CD4-positive, alpha-beta T cell (primary cell): ENCODE measurements around the gene MS4A15. TPM values are rescaled to one million over a fixed set of nuclear protein-coding genes. Genes with fewer than 3 reads are reported as not detected.

Experiments used
- ATAC-seq: fragments of 200-7000 bp; cut with Tn5 transposase; one replicate; pipeline ENCODE4 v1.10.0; 2022; ENCODE audit warnings: mild to moderate bottlenecking; ENCODE audit not compliant: poor library complexity
- CTCF ChIA-PET: fragments of 350-600 bp; sonication (Branson Sonifier 250); formaldehyde crosslinking; loops from one replicate; lab custom pipeline; 2021; ENCODE audit warnings: antibody characterized with exemption, inconsistent platforms; lab: Charles Lee
- POLR2A ChIA-PET: fragments of 350-600 bp; sonication (Branson Sonifier 250); formaldehyde crosslinking; loops from one replicate; lab custom pipeline; 2021; ENCODE audit warnings: antibody characterized with exemption, inconsistent platforms; lab: Charles Lee
- DNase-seq, 14 experiments: peaks; one replicate each; pipeline ENCODE4 v3.0.0-alpha.2; 2013 to 2020; ENCODE audit warnings: mixed read lengths in 2 of 14
- H3K27ac ChIP-seq, 2 donors: one replicate each; pipeline versions ENCODE4 v1.5.1 to v1.7.0; 2013; ENCODE audit warnings: low read length in 2 of 2, low read depth in 1 of 2, mild to moderate bottlenecking in 1 of 2
- H3K27me3 ChIP-seq, 2 experiments: 1 replicate in 1 of 2; 2 replicates in 1 of 2; pipeline versions ENCODE4 v1.6.1 to v1.7.0; 2013; ENCODE audit warnings: low read length in 2 of 2, control low read depth in 1 of 2, mild to moderate bottlenecking in 1 of 2, moderate library complexity in 1 of 2; ENCODE audit not compliant: insufficient read depth in 2 of 2, control insufficient read depth in 1 of 2
- H3K36me3 ChIP-seq: one replicate; pipeline ENCODE4 v1.6.1; 2013; ENCODE audit warnings: low read length, control low read depth; ENCODE audit not compliant: insufficient read depth
- H3K4me1 ChIP-seq: one replicate; pipeline ENCODE4 v1.6.1; 2013; ENCODE audit warnings: low read length, control low read depth; ENCODE audit not compliant: insufficient read depth
- H3K4me3 ChIP-seq: one replicate; pipeline ENCODE4 v1.5.1; 2013; ENCODE audit warnings: mild to moderate bottlenecking, low read length, moderate library complexity
- H3K9me3 ChIP-seq, 2 experiments: 1 replicate in 1 of 2; 2 replicates in 1 of 2; pipeline versions ENCODE4 v1.6.1 to v1.7.0; 2013; ENCODE audit warnings: low read length in 2 of 2, mild to moderate bottlenecking in 2 of 2, control low read depth in 1 of 2, moderate library complexity in 1 of 2; ENCODE audit not compliant: control insufficient read depth in 1 of 2, insufficient read depth in 1 of 2
- H3K27ac Mint-ChIP-seq: one replicate; pipeline ENCODE4 v1.8.0; 2020; ENCODE audit warnings: mixed read lengths
- H3K27me3 Mint-ChIP-seq: one replicate; pipeline ENCODE4 v1.8.0; 2021; ENCODE audit warnings: mixed read lengths
- H3K36me3 Mint-ChIP-seq: one replicate; pipeline ENCODE4 v1.8.0; 2021; ENCODE audit warnings: low read depth, mixed read lengths
- H3K4me1 Mint-ChIP-seq: one replicate; pipeline ENCODE4 v1.8.0; 2021; ENCODE audit warnings: low read depth, mixed read lengths
- H3K4me3 Mint-ChIP-seq: one replicate; pipeline ENCODE4 v1.8.0; 2020; ENCODE audit warnings: mild to moderate bottlenecking, mixed read lengths
- H3K9me3 Mint-ChIP-seq: one replicate; pipeline ENCODE4 v1.8.0; 2020; ENCODE audit warnings: mixed read lengths
- CTCF ChIP-seq: fragments of 200-600 bp; IDR thresholded peaks from one replicate; pipeline ENCODE4 v1.8.0; 2022; ENCODE audit warnings: antibody characterized with exemption, mild to moderate bottlenecking
- intact Hi-C, 2 experiments: fragments of 100-400 bp; cut with DNase I in 1 of 2; cut with micrococcal nuclease in 1 of 2; formaldehyde crosslinking; loops; one replicate each; pipeline versions ENCODE4 v1.15.1 to v1.9.0; 2023 to 2025; cut with DNase I, micrococcal nuclease
- total RNA-seq, 174 experiments: library from RNA in 2 of 174; stranded (reverse) in 2 of 174; gene quantifications; one replicate each; pipeline ENCODE4 v1.2.3 and lab custom pipeline; 2021 to 2026

The MS4A15 gene
- total RNA-seq, 2 experiments from 2014 or later = not detected

- ATAC-seq = no peak
- Mint-ChIP-seq H3K4me3 (no peak within 1 kb of the TSS), H3K36me3 (no peaks in the 10 kb centered on the region), H3K9me3 (no peaks in the 10 kb centered on the region), H3K27ac (no peak within 1 kb of the TSS), H3K4me1 (no peaks in the 10 kb centered on the region), H3K27me3 (no peaks in the 10 kb centered on the region)
- Histone ChIP-seq H3K9me3 (no peaks in the 10 kb centered on the region), H3K36me3 (no peaks in the 10 kb centered on the region), H3K4me3 (no peak within 1 kb of the TSS), H3K4me1 (no peaks in the 10 kb centered on the region), H3K27me3 (no peaks in the 10 kb centered on the region), H3K27ac (no peak within 1 kb of the TSS)
- TF ChIP-seq CTCF = no peak
- ChIA-PET CTCF (interaction anchor here (0.9 to 1.6 kb wide), 2 partner anchors 10 kb away, joined by 3 to 6 read pairs; no protein-coding TSS in a partner anchor), POLR2A (no interaction called here)
- no peak for DNase-seq
- intact Hi-C loops = no loop called here
These were observed 28.5 kb downstream of the MS4A15 start, which contains the start of gene MS4A10 for GRCh38 chr11:60785136-60785535. Gene MS4A10 (plus strand): TSS chr11:60785333. CDS start chr11:60790336, 5,003 bp downstream.

- Mint-ChIP-seq H3K4me3 (no peak overlapping the region), H3K36me3 (no peaks in the 10 kb centered on the region), H3K27me3 (no peaks in the 10 kb centered on the region), H3K9me3 (no peaks in the 10 kb centered on the region), H3K27ac (no peak overlapping the region), H3K4me1 (no peaks in the 10 kb centered on the region)
- ATAC-seq (no peak), DNase-seq (no peak)
- Histone ChIP-seq H3K27me3 (no peaks in the 10 kb centered on the region), H3K4me3 (no peak overlapping the region), H3K9me3 (no peaks in the 10 kb centered on the region), H3K36me3 (no peaks in the 10 kb centered on the region), H3K4me1 (no peaks in the 10 kb centered on the region), H3K27ac (no peak overlapping the region)
- no peak for TF ChIP-seq CTCF
- intact Hi-C loops = no loop called here
- ChIA-PET POLR2A (no interaction called here), CTCF (interaction anchor here (0.9 kb wide), 1 partner anchor 10 kb away, joined by 3 read pairs; no protein-coding TSS in a partner anchor)
These were observed 29.2 kb downstream of the MS4A15 start for GRCh38 chr11:60785806-60786361.

GRCh38 chr11:60786811-60787567 is 30.3 kb downstream of the MS4A15 start:
- no peaks in the 10 kb centered on the region for H3K9me3 ChIP-seq
- no peaks in the 10 kb centered on the region for H3K9me3 Mint-ChIP-seq
- no peak overlapping the region for H3K27ac ChIP-seq
- H3K4me1 Mint-ChIP-seq = no peaks in the 10 kb centered on the region
- no peaks in the 10 kb centered on the region for H3K36me3 ChIP-seq
- intact Hi-C loops = no loop called here
- TF ChIP-seq CTCF = no peak
- no peaks in the 10 kb centered on the region for H3K36me3 Mint-ChIP-seq
- no peaks in the 10 kb centered on the region for H3K27me3 ChIP-seq
- no peaks in the 10 kb centered on the region for H3K4me1 ChIP-seq
- no peak overlapping the region for H3K4me3 ChIP-seq
- no peak for ATAC-seq
- CTCF ChIA-PET = no interaction called here
- H3K4me3 Mint-ChIP-seq = no peak overlapping the region
- no peak for DNase-seq
- H3K27me3 Mint-ChIP-seq = no peaks in the 10 kb centered on the region
- no peak overlapping the region for H3K27ac Mint-ChIP-seq
- POLR2A ChIA-PET = no interaction called here
